ENCODE measurements around the gene ADI1.

GRCh38 chr2:3459185-3460015, 59.9 kb downstream of the ADI1 start:
- TF ChIP-seq CTCF (IDR thresholded peaks at IDR 0.05), result no peak
- no peak for TF ChIP-seq POLR2AphosphoS5 (IDR thresholded peaks at IDR 0.05)
- TF ChIP-seq POLR2A (IDR thresholded peaks at IDR 0.05), result no peak

Data from transverse colon (tissue), 4 donors.